Coronary artery (tissue), 2 donors: ENCODE results near the gene ZNF850.
"Not testable (repeated sequence)": the region's sequence is repeated elsewhere in the genome, so short reads cannot be mapped to it uniquely, and the experiment has no call there.

Source experiments
- DNase-seq: peaks from one replicate; pipeline ENCODE4 v3.0.0-alpha.2; 2017; ENCODE audit warnings: low spot score
- H3K27ac ChIP-seq, 2 donors: fragments of 200-600 bp; sonication (generic); one replicate each; pipeline ENCODE4 v1.5.1; 2016 to 2019
- H3K4me3 ChIP-seq: fragments of 200-600 bp; sonication (generic); 2 replicates; pipeline ENCODE4 v1.5.1; 2016; ENCODE audit warnings: mild to moderate bottlenecking, moderate library complexity
- TF ChIP-seq, protein P1 (sequence below): fragments of 200-600 bp; sonication (generic); IDR thresholded peaks from one replicate; pipeline ENCODE4 v1.5.1; 2019; ENCODE audit warnings: antibody characterized with exemption

ZNF850 gene

DNA sequence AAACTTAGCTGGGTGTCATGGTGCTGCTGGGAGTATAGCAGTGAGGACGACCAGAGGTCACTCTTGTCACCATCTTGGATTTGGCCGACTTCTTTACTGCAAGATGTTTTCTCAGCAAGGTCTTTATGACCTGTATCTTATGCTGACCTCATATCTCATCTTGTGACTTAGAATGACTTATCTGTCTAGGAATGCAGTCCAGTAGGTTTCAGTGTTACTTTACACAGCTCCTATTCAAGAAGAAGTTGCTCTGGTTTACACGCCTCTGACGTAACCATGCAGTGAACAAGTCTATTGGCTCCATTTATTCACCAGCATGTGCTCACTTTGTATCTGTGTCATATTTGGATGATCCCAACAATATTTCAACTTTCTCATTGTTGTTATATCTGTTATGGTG, 26.7 kb downstream of the ZNF850 start:
- no peak overlapping the region for H3K27ac ChIP-seq
- no peak for DNase-seq
- TF ChIP-seq, protein P1, sequence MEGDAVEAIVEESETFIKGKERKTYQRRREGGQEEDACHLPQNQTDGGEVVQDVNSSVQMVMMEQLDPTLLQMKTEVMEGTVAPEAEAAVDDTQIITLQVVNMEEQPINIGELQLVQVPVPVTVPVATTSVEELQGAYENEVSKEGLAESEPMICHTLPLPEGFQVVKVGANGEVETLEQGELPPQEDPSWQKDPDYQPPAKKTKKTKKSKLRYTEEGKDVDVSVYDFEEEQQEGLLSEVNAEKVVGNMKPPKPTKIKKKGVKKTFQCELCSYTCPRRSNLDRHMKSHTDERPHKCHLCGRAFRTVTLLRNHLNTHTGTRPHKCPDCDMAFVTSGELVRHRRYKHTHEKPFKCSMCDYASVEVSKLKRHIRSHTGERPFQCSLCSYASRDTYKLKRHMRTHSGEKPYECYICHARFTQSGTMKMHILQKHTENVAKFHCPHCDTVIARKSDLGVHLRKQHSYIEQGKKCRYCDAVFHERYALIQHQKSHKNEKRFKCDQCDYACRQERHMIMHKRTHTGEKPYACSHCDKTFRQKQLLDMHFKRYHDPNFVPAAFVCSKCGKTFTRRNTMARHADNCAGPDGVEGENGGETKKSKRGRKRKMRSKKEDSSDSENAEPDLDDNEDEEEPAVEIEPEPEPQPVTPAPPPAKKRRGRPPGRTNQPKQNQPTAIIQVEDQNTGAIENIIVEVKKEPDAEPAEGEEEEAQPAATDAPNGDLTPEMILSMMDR, result no peak
- H3K4me3 ChIP-seq, result no peak overlapping the region

DNA sequence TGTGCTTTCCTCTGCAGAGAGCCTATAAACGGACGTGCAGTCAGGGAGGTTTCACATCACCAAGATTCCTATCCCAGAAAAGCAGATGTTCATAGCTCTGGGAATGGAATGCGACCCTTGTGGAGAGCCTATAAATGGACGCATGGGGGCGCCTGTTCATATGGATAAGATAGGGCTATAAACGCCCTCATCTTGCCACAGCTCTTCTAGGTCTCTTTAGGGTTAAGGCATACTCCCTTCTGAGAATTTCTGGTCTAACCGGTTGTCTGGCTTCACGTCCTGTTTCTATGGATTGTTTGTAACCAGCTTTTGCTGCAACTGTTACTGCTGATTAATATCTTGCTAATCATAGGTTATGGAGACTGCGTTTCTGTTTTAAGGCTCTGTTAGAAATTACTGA, 36.4 kb downstream of the ZNF850 start:
- not testable (repeated sequence) for H3K27ac ChIP-seq, H3K4me3 ChIP-seq, DNase-seq

DNA sequence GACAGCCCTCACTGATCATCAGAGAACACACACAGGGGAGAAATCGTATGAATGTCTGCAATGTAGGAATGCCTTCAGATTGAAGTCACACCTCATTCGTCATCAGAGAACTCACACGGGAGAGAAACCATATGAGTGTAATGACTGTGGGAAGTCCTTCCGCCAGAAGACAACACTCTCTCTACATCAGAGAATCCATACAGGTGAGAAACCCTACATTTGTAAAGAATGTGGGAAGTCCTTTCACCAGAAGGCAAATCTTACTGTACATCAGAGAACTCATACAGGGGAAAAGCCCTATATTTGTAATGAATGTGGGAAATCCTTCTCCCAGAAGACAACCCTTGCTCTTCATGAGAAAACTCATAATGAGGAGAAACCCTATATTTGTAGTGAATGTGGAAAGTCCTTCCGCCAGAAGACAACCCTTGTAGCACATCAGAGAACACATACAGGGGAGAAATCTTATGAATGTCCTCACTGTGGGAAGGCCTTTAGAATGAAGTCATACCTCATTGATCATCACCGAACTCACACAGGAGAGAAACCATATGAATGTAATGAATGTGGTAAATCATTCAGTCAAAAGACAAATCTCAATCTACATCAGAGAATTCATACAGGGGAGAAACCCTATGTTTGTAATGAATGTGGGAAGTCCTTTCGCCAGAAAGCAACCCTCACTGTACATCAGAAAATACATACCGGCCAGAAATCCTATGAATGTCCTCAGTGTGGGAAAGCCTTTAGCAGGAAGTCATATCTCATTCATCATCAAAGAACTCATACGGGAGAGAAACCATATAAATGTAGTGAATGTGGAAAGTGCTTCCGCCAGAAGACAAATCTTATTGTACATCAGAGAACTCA, 52.7 kb downstream of the ZNF850 start:
- DNase-seq, result no peak
- TF ChIP-seq, protein P1, result no peak
- Histone ChIP-seq H3K27ac (no peak overlapping the region), H3K4me3 (peak overlapping the region; percentile 35)

DNA sequence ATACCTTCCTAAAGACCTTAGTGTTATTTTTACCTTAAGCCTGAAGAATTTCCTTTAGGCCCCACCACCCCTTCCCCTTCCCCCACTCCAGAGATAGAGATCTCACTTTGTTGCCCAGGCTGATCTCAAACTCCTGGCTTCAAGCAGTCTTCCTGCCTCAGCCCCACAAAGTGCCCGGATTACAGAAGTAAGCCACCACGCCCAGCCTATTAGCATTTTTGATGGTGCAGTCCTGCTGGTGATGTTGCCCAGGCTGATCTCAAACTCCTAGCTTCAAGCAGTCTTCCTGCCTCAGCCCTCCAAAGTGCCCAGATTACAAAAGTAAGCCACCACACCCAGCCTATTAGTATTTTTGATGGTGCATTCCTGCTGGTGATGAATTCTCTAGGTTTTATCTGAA, 63.2 kb downstream of the ZNF850 start:
- H3K4me3 ChIP-seq, result peak overlapping the region; percentile 40
- TF ChIP-seq, protein P1, result no peak
- DNase-seq, result no peak
- no peak overlapping the region for H3K27ac ChIP-seq

DNA sequence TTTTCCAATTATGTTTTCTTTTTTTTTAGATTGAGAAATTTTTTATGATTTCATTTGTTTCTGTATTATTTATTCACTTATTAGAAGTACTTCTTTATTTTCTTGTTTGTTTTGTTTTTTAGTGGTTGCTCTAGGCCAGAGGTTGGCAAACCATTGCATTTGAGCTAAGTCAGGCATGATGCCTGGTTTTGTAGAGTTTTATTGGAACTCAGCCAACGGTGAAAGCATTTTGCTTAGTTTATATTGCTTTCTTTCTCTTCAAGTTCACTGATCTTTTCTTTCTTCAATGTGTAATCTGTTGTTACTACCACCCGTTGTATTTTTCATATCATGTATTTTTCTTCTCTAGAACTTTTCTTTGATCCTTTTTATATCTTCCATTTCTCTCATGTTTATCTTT, 65.5 kb downstream of the ZNF850 start:
- H3K27ac ChIP-seq, result no peak overlapping the region
- DNase-seq, result no peak
- TF ChIP-seq, protein P1, result no peak
- no peak overlapping the region for H3K4me3 ChIP-seq

DNA sequence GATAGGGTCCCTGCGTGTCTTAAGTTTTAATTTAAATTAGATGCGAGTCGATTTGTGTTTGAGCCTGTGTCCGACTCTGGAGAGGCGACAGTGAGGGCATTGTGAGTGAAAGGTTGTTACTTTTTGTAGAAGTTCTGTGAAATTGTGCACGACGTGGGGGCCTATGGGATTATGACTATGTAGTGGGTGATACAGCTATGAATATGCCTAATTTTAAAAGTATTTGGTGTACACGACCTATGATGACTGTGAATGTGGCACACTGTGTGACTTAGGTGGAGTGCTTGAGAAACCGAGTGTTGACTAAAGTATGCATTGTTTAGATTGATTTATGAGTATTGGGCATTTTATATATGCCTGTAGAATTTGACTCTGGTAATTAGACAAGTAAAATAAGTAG, 84.5 kb downstream of the ZNF850 start:
- Histone ChIP-seq H3K4me3 (peak overlapping the region; percentile 88), H3K27ac (no peak overlapping the region)
- TF ChIP-seq, protein P1, result no peak
- no peak for DNase-seq

DNA sequence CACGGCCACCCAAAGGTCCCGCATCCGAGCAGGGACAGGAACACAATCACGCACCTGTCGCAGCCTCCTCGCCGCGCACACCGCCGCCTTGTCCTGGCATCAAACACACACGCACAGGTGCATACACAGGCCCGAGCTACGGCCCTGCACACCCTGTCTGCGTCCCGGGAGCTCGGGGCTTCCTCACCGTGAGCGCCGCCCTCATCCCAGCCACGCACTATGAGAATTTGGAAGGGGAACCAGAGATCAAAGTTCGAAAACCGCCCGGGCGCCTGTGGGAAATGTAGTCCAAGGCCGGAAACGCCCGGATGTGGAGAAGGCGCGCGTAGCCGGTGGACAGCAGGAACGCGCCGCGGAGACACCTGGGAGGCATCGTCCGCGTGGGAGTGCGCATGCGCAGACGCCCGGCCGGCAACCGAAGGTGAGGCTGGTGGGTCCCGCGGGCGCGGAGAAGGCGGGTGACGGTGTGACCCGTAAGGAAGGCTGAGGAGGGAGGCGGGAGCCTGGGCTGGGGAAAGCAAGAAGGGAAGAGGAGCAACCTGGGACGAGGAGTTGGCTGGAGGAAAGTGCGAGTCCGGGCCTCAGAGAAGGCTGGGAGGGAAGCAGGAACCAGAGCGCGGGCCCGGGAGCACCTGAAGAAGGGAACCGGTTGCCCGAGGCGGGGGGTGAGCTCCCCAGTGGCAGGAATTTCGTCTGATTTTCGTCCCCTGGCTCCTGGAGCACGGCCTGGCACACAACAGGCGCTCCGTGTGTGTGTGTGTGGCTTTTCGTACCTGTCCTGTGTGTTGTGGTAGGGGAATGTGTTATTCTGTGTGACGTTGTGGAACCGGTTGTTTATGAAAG, 85.2 kb downstream of the ZNF850 start, which contains the start of gene ZNF567:
TSS of gene ZNF567 (plus strand) at position 399 of the 843 bp plus-strand sequence. CDS start 7,256 bp downstream, outside the sequence.
- DNase-seq, result peak; percentile 97
- TF ChIP-seq, protein P1, result no peak
- Histone ChIP-seq H3K4me3 (peak within 1 kb of the TSS; percentile 88), H3K27ac (peak within 1 kb of the TSS; percentile 76 to 81)
